HCT116 (cell line): ENCODE measurements around the gene RFTN2. TPM values are rescaled to one million over a fixed set of nuclear protein-coding genes. Genes with fewer than 3 reads are reported as not detected.

Experiments used
- ATAC-seq: fragments of 200-7000 bp; cut with Tn5 transposase; 2 replicates; pipeline ENCODE4 v1.9.1; 2020; ENCODE audit warnings: mild to moderate bottlenecking, moderate library complexity
- BruUV-seq: library from RNA; stranded (reverse); fragments of 400-500 nt; replicated peaks from 2 replicates; lab custom pipeline; 2021; lab: Mats Ljungman, UMichigan
- CTCF ChIA-PET: fragments of 300-600 bp; sonication (Branson Sonifier 250); formaldehyde crosslinking; loops from one replicate; lab custom pipeline; 2021; ENCODE audit warnings: antibody characterized with exemption; lab: Charles Lee
- POLR2A ChIA-PET: fragments of 300-600, 350-600 bp; sonication (Branson Sonifier 250); formaldehyde crosslinking; loops from one replicate; lab custom pipeline; 2021; ENCODE audit warnings: antibody characterized with exemption; lab: Charles Lee
- RAD21 ChIA-PET, 2 experiments: fragments of 300-600 bp; sonication (Branson Sonifier 250); formaldehyde crosslinking; loops; one replicate each; lab custom pipeline; 2023; ENCODE audit warnings: low total read pairs in 2 of 2; ENCODE audit not compliant: uncharacterized antibody in 2 of 2, unreplicated experiment in 2 of 2, low non-redundant PET in 1 of 2; lab: Charles Lee
- DNase-seq: peaks from one replicate; pipeline ENCODE4 v3.0.0-alpha.2; 2010; ENCODE audit warnings: low read depth, low spot score
- H2AFZ ChIP-seq: fragments of 200-600 bp; shearing (Covaris generic), sonication (generic); 2 replicates; pipeline ENCODE4 v1.6.1; 2017; ENCODE audit warnings: low read depth, mixed run types, mixed read lengths, antibody characterized with exemption, low read length; ENCODE audit not compliant: poor library complexity, severe bottlenecking
- H3K27ac ChIP-seq: 2 replicates; pipeline ENCODE4 v1.5.1; 2012; ENCODE audit warnings: low read depth, low read length
- H3K27me3 ChIP-seq: fragments of 200-600 bp; sonication (generic); 2 replicates; pipeline ENCODE4 v1.6.1; 2016; ENCODE audit warnings: mixed run types, low read length, mixed read lengths; ENCODE audit not compliant: insufficient read depth
- H3K36me3 ChIP-seq, 2 experiments: fragments of 200-500 bp in 1 of 2; fragments of 200-600 bp in 1 of 2; sonication (Bioruptor generic) in 1 of 2; sonication (generic) in 1 of 2; 2 replicates each; pipeline versions ENCODE4 v1.5.1 to v1.6.1; 2014 to 2016; ENCODE audit warnings: low read length in 2 of 2, inconsistent platforms in 1 of 2, mixed read lengths in 1 of 2, mixed run types in 1 of 2; ENCODE audit not compliant: insufficient read depth in 2 of 2, control insufficient read depth in 1 of 2
- H3K4me1 ChIP-seq, 2 experiments: fragments of 200-600 bp in 1 of 2; sonication (generic) in 1 of 2; 2 replicates each; pipeline versions ENCODE4 v1.5.1 to v1.6.1; 2012 to 2017; ENCODE audit warnings: low read length in 2 of 2, inconsistent platforms in 1 of 2, mild to moderate bottlenecking in 1 of 2, mixed read lengths in 1 of 2, mixed run types in 1 of 2, moderate library complexity in 1 of 2; ENCODE audit not compliant: insufficient read depth in 2 of 2, control insufficient read depth in 1 of 2
- H3K4me2 ChIP-seq: fragments of 200-600 bp; sonication (generic); 2 replicates; pipeline ENCODE4 v1.6.1; 2017; ENCODE audit warnings: mixed run types, low read length, mixed read lengths
- H3K4me3 ChIP-seq, 2 experiments: fragments of 200-600 bp in 1 of 2; sonication (generic) in 1 of 2; replicated peaks in 1 of 2; 2 replicates each; pipeline ENCODE4 v1.5.1; 2011 to 2016; ENCODE audit warnings: low read length in 2 of 2, control low read depth in 1 of 2, low read depth in 1 of 2, mild to moderate bottlenecking in 1 of 2, mixed read lengths in 1 of 2, mixed run types in 1 of 2
- H3K79me2 ChIP-seq: fragments of 200-600 bp; sonication (generic); 2 replicates; pipeline ENCODE4 v1.6.1; 2017; ENCODE audit warnings: mild to moderate bottlenecking, mixed run types, low read length, moderate library complexity, mixed read lengths; ENCODE audit not compliant: insufficient read depth
- H3K9ac ChIP-seq: fragments of 200-600 bp; sonication (generic); 2 replicates; pipeline ENCODE4 v1.6.1; 2016; ENCODE audit warnings: low read length, mixed read lengths
- H3K9me2 ChIP-seq: fragments of 200-600 bp; sonication (generic), shearing (Covaris generic); 2 replicates; pipeline ENCODE4 v1.6.1; 2017; ENCODE audit warnings: mixed run types, mild to moderate bottlenecking, moderate library complexity; ENCODE audit not compliant: insufficient read depth
- H3K9me3 ChIP-seq, 2 experiments: fragments of 200-500 bp in 1 of 2; fragments of 200-600 bp in 1 of 2; sonication (Bioruptor generic) in 1 of 2; sonication (generic) in 1 of 2; 2 replicates each; pipeline ENCODE4 v1.6.1; 2014 to 2017; ENCODE audit warnings: low read length in 2 of 2, mixed read lengths in 2 of 2, inconsistent platforms in 1 of 2, low read depth in 1 of 2, mild to moderate bottlenecking in 1 of 2, mixed run types in 1 of 2, moderate library complexity in 1 of 2; ENCODE audit not compliant: control insufficient read depth in 1 of 2, insufficient read depth in 1 of 2
- H4K20me1 ChIP-seq: fragments of 200-600 bp; sonication (generic), shearing (Covaris generic); 2 replicates; pipeline ENCODE4 v1.6.1; 2017; ENCODE audit warnings: mixed run types, mild to moderate bottlenecking, moderate library complexity; ENCODE audit not compliant: insufficient read depth
- CBX3 ChIP-seq: IDR thresholded peaks from 2 replicates; pipeline ENCODE4 v1.6.1; 2012; ENCODE audit warnings: low read depth
- EGR1 ChIP-seq: IDR thresholded peaks from 2 replicates; pipeline ENCODE4 v1.6.1; 2012; ENCODE audit warnings: low read depth
- ELF1 ChIP-seq: IDR thresholded peaks from 2 replicates; pipeline ENCODE4 v1.6.1; 2012; ENCODE audit warnings: low read depth, borderline replicate concordance
- EZH2phosphoT487 ChIP-seq: fragments of 200-600 bp; IDR thresholded peaks from 2 replicates; pipeline ENCODE4 v1.6.1; 2018; ENCODE audit warnings: antibody characterized with exemption, borderline replicate concordance
- FOSL1 ChIP-seq: IDR thresholded peaks from 2 replicates; pipeline ENCODE4 v1.6.1; 2012; ENCODE audit warnings: low read depth
- MAX ChIP-seq: IDR thresholded peaks from 2 replicates; pipeline ENCODE4 v1.6.1; 2012
- POLR2A ChIP-seq: IDR thresholded peaks from 2 replicates; pipeline ENCODE4 v1.7.0; 2011; ENCODE audit warnings: borderline replicate concordance; ENCODE audit not compliant: insufficient read depth, insufficient read length; ENCODE audit errors: extremely low read depth
- POLR2AphosphoS5 ChIP-seq: IDR thresholded peaks from 2 replicates; pipeline ENCODE4 v1.6.1; 2011; ENCODE audit warnings: mild to moderate bottlenecking, low read depth, low read length, moderate library complexity
- RAD21 ChIP-seq: IDR thresholded peaks from 2 replicates; pipeline ENCODE4 v1.6.1; 2012; ENCODE audit warnings: low read depth, mild to moderate bottlenecking
- REST ChIP-seq: IDR thresholded peaks from 2 replicates; pipeline ENCODE4 v1.6.1; 2012; ENCODE audit warnings: low read depth
- SIN3A ChIP-seq: IDR thresholded peaks from 2 replicates; pipeline ENCODE4 v1.6.1; 2012; ENCODE audit warnings: low read depth
- SP1 ChIP-seq: IDR thresholded peaks from 2 replicates; pipeline ENCODE4 v1.6.1; 2012; ENCODE audit warnings: low read depth
- ZBTB33 ChIP-seq: IDR thresholded peaks from 2 replicates; pipeline ENCODE4 v1.6.1; 2011; ENCODE audit warnings: mild to moderate bottlenecking, low read length, moderate library complexity; ENCODE audit not compliant: insufficient replicate concordance; ENCODE audit errors: extremely low read depth
- intact Hi-C: fragments of 100-400 bp; cut with micrococcal nuclease; formaldehyde crosslinking; loops from 2 replicates; pipeline ENCODE4 v1.10.0; 2022
- total RNA-seq: library from RNA; stranded (reverse); gene quantifications from one replicate; pipeline ENCODE4 v1.2.1, GENCODE V29; 2021; ENCODE audit not compliant: unreplicated experiment

RFTN2 gene
- total RNA-seq, 1 experiment from 2014 or later = not detected

GRCh38 chr2:197704434-197705120, 29.2 kb upstream of the RFTN2 start:
- Histone ChIP-seq H3K27me3 (no peaks in the 10 kb centered on the region), H3K4me1 (peaks cover 11 to 19% of the 10 kb centered on the region in 2 experiments; a peak in 3 of 4 replicates), H3K9me3 (no peaks in the 10 kb centered on the region), H3K79me2 (peaks cover 41% of the 10 kb centered on the region), H3K4me3 (peak overlapping the region; percentile 55 to 89), H3K9ac (peak overlapping the region; percentile 64), H3K9me2 (no peaks in the 10 kb centered on the region), H3K4me2 (peak overlapping the region; percentile 81), H3K36me3 (peaks cover 0 to 7% of the 10 kb centered on the region in 2 experiments; a peak in 1 of 4 replicates), H3K27ac (peak overlapping the region; percentile 52; the same call in 1 of the 2 replicates), H2AFZ (peak overlapping the region; percentile 90), H4K20me1 (peaks cover 14% of the 10 kb centered on the region; the same call in 1 of the 2 replicates)
- no peak for TF ChIP-seq ELF1
- TF ChIP-seq FOSL1 = 0 out of 2 replicates have a peak, but pooled peaks have one; percentile 11
- TF ChIP-seq SIN3A = no peak
- no peak for TF ChIP-seq POLR2A
- peak; percentile 23; the same call in 1 of the 2 replicates for TF ChIP-seq SP1
- no peak for DNase-seq
- ChIA-PET CTCF (interaction anchor here (1.5 kb wide), 1 partner anchor 75 kb away, joined by 3 read pairs; no protein-coding TSS in a partner anchor), POLR2A (interaction anchor here (0.6 to 1.2 kb wide), 4 partner anchors 11 to 293 kb away, joined by 3 to 4 read pairs (median 4); partner anchors contain the start of genes HSPD1 and HSPE1), RAD21 (no interaction called here)
- BruUV-seq = TSS peak; percentile 97
- ATAC-seq = peak; percentile 60
- intact Hi-C loops = loop anchor here (10.0 kb wide), 2 partner anchors 200 to 590 kb away; partner anchors contain the start of gene HSPE1

- no TSS peak for BruUV-seq
- no peak overlapping the region for H3K4me3 ChIP-seq
- RAD21 ChIA-PET = no interaction called here
- no peak for TF ChIP-seq REST
- TF ChIP-seq EGR1 = no peak
- TF ChIP-seq FOSL1 = no peak
- TF ChIP-seq CBX3 = no peak
- no peak for TF ChIP-seq ELF1
- TF ChIP-seq MAX = no peak
- no peak for TF ChIP-seq POLR2AphosphoS5
- no peak for TF ChIP-seq EZH2phosphoT487
- no peak for TF ChIP-seq ZBTB33
- TF ChIP-seq SIN3A = no peak
- no peak for TF ChIP-seq RAD21
Measured at GRCh38 chr2:197700960-197701359, 25.6 kb upstream of the RFTN2 start.

More at GRCh38 chr2:197700960-197701359, 25.6 kb upstream of the RFTN2 start:
- H4K20me1 ChIP-seq = no peaks in the 10 kb centered on the region
- CTCF ChIA-PET = no interaction called here
- ATAC-seq (no peak), DNase-seq (no peak)
- H3K9me2 ChIP-seq = no peaks in the 10 kb centered on the region
- H3K27me3 ChIP-seq = no peaks in the 10 kb centered on the region
- POLR2A ChIA-PET = no interaction called here
- H3K4me1 ChIP-seq = peaks cover 4% of the 10 kb centered on the region in 2 experiments; a peak in 3 of 4 replicates
- no peaks in the 10 kb centered on the region for H3K36me3 ChIP-seq
- H3K27ac ChIP-seq = no peak overlapping the region
- no peak overlapping the region for H3K4me2 ChIP-seq
- no peak overlapping the region for H2AFZ ChIP-seq
- intact Hi-C loops = loop anchor here (10.0 kb wide), 2 partner anchors 196 to 594 kb away; partner anchors contain the start of gene HSPE1
- no peak overlapping the region for H3K9ac ChIP-seq
- H3K9me3 ChIP-seq = no peaks in the 10 kb centered on the region
- H3K79me2 ChIP-seq = peaks cover 7% of the 10 kb centered on the region
